H9 (cell line): Measurements from ENCODE around the gene ANKRD27. TPM values are rescaled to one million over a fixed set of nuclear protein-coding genes. Genes with fewer than 3 reads are reported as not detected.

Source experiments
- DNase-seq: peaks from one replicate; pipeline ENCODE4 v3.0.0-alpha.2; 2017
- H2AFZ ChIP-seq: one replicate; pipeline ENCODE4 v1.6.1; 2013; ENCODE audit warnings: mild to moderate bottlenecking, low read length, control low read depth, moderate library complexity
- H2AK5ac ChIP-seq: 2 replicates; pipeline ENCODE4 v1.6.1; 2013; ENCODE audit warnings: low read length, control low read depth, mixed read lengths; ENCODE audit not compliant: insufficient read length
- H2BK120ac ChIP-seq: one replicate; pipeline ENCODE4 v1.6.1; 2013; ENCODE audit warnings: low read depth, mild to moderate bottlenecking, low read length, control low read depth, inconsistent platforms; ENCODE audit not compliant: poor library complexity, severe bottlenecking
- H2BK12ac ChIP-seq: 2 replicates; pipeline ENCODE4 v1.6.1; 2013; ENCODE audit warnings: low read length, control low read depth, mixed read lengths, low read depth; ENCODE audit not compliant: insufficient read length
- H2BK15ac ChIP-seq: 2 replicates; pipeline ENCODE4 v1.6.1; 2013; ENCODE audit warnings: low read depth, low read length, control low read depth
- H2BK20ac ChIP-seq: one replicate; pipeline ENCODE4 v1.6.1; 2013; ENCODE audit warnings: low read depth, mild to moderate bottlenecking, low read length, control low read depth, inconsistent platforms; ENCODE audit not compliant: poor library complexity, severe bottlenecking
- H2BK5ac ChIP-seq: 2 replicates; pipeline ENCODE4 v1.6.1; 2013; ENCODE audit warnings: low read length, control low read depth, mixed read lengths; ENCODE audit not compliant: insufficient read length
- H3K14ac ChIP-seq: 2 replicates; pipeline ENCODE4 v1.6.1; 2013; ENCODE audit warnings: low read length, control low read depth; ENCODE audit not compliant: insufficient read depth
- H3K18ac ChIP-seq: 2 replicates; pipeline ENCODE4 v1.6.1; 2013; ENCODE audit warnings: low read depth, mild to moderate bottlenecking, mixed read lengths, low read length, control low read depth; ENCODE audit not compliant: insufficient read length
- H3K23ac ChIP-seq: 2 replicates; pipeline ENCODE4 v1.6.1; 2013; ENCODE audit warnings: low read length, control low read depth, mixed read lengths, low read depth; ENCODE audit not compliant: insufficient read length
- H3K23me2 ChIP-seq: 2 replicates; pipeline ENCODE4 v1.6.1; 2013; ENCODE audit warnings: low read depth, mild to moderate bottlenecking, mixed read lengths, low read length, control low read depth; ENCODE audit not compliant: insufficient read length, poor library complexity, severe bottlenecking
- H3K27ac ChIP-seq: 2 replicates; pipeline ENCODE4 v1.5.1; 2013; ENCODE audit warnings: low read length, control low read depth, mixed read lengths, low read depth; ENCODE audit not compliant: insufficient read length
- H3K27me3 ChIP-seq: 2 replicates; pipeline ENCODE4 v1.6.1; 2013; ENCODE audit warnings: low read length, control low read depth, inconsistent platforms; ENCODE audit not compliant: insufficient read depth
- H3K4ac ChIP-seq: 2 replicates; pipeline ENCODE4 v1.6.1; 2013; ENCODE audit warnings: low read depth, mild to moderate bottlenecking, control low read depth, inconsistent platforms, low read length, moderate library complexity
- H3K4me1 ChIP-seq: 2 replicates; pipeline ENCODE4 v1.6.1; 2013; ENCODE audit warnings: low read length, control low read depth, inconsistent platforms; ENCODE audit not compliant: insufficient read depth
- H3K4me2 ChIP-seq: 2 replicates; pipeline ENCODE4 v1.6.1; 2013; ENCODE audit warnings: low read length, control low read depth, mixed read lengths; ENCODE audit not compliant: insufficient read length, insufficient read depth
- H3K56ac ChIP-seq: 2 replicates; pipeline ENCODE4 v1.6.1; 2013; ENCODE audit warnings: low read depth, mild to moderate bottlenecking, mixed read lengths, low read length, control low read depth; ENCODE audit not compliant: insufficient read length
- H3K79me1 ChIP-seq: 2 replicates; pipeline ENCODE4 v1.6.1; 2013; ENCODE audit warnings: low read depth, mild to moderate bottlenecking, moderate library complexity, low read length, control low read depth, inconsistent platforms; ENCODE audit not compliant: insufficient read depth, poor library complexity, severe bottlenecking
- H3K79me2 ChIP-seq: 2 replicates; pipeline ENCODE4 v1.6.1; 2013; ENCODE audit warnings: low read length, control low read depth, inconsistent platforms; ENCODE audit not compliant: insufficient read depth
- H3K9ac ChIP-seq: 2 replicates; pipeline ENCODE4 v1.6.1; 2013; ENCODE audit warnings: low read length, control low read depth, mixed read lengths; ENCODE audit not compliant: insufficient read length; ENCODE audit errors: extremely low read depth
- H3K9me3 ChIP-seq: one replicate; pipeline ENCODE4 v1.6.1; 2013; ENCODE audit warnings: low read depth, low read length, inconsistent platforms; ENCODE audit not compliant: control insufficient read depth
- H3T11ph ChIP-seq: one replicate; pipeline ENCODE4 v1.6.1; 2013; ENCODE audit warnings: mild to moderate bottlenecking, low read length, control low read depth, inconsistent platforms
- H4K20me1 ChIP-seq: one replicate; pipeline ENCODE4 v1.6.1; 2013; ENCODE audit not compliant: control insufficient read depth, insufficient read length, insufficient read depth
- H4K5ac ChIP-seq: 2 replicates; pipeline ENCODE4 v1.6.1; 2013; ENCODE audit warnings: low read depth, mild to moderate bottlenecking, mixed read lengths, low read length, control low read depth; ENCODE audit not compliant: insufficient read length
- H4K8ac ChIP-seq: replicated peaks from 2 replicates; pipeline ENCODE4 v1.6.1; 2013; ENCODE audit warnings: low read length, control low read depth, mixed read lengths, low read depth; ENCODE audit not compliant: insufficient read length
- H4K91ac ChIP-seq: 2 replicates; pipeline ENCODE4 v1.6.1; 2013; ENCODE audit warnings: low read depth, mild to moderate bottlenecking, moderate library complexity, mixed read lengths, low read length, control low read depth; ENCODE audit not compliant: insufficient read length
- H3K27ac Mint-ChIP-seq, 3 experiments: 2 replicates in 2 of 3; 3 replicates in 1 of 3; pipeline ENCODE4 v1.8.0; 2020 to 2021; ENCODE audit warnings: mixed read lengths in 3 of 3, mild to moderate bottlenecking in 1 of 3, moderate library complexity in 1 of 3
- H3K27me3 Mint-ChIP-seq: 2 replicates; pipeline ENCODE4 v1.8.0; 2021; ENCODE audit warnings: low read depth, mild to moderate bottlenecking, moderate library complexity, mixed read lengths
- H3K36me3 Mint-ChIP-seq, 3 experiments: 2 replicates in 2 of 3; 3 replicates in 1 of 3; pipeline ENCODE4 v1.8.0; 2020 to 2021; ENCODE audit warnings: low read depth in 3 of 3, mixed read lengths in 3 of 3; ENCODE audit not compliant: insufficient read depth in 1 of 3
- H3K4me1 Mint-ChIP-seq, 2 experiments: 2 replicates each; pipeline ENCODE4 v1.8.0; 2020; ENCODE audit warnings: mixed read lengths in 2 of 2
- H3K4me3 Mint-ChIP-seq, 2 experiments: 2 replicates in 1 of 2; 3 replicates in 1 of 2; pipeline ENCODE4 v1.8.0; 2020 to 2021; ENCODE audit warnings: mild to moderate bottlenecking in 2 of 2, mixed read lengths in 2 of 2, moderate library complexity in 1 of 2
- H3K9me3 Mint-ChIP-seq, 2 experiments: 2 replicates in 1 of 2; 3 replicates in 1 of 2; pipeline ENCODE4 v1.8.0; 2020; ENCODE audit warnings: mild to moderate bottlenecking in 2 of 2, mixed read lengths in 2 of 2, moderate library complexity in 1 of 2
- CTCF ChIP-seq: fragments of 200-600 bp; sonication (generic); conservative IDR thresholded peaks from 3 replicates; pipeline ENCODE4 v1.8.0; 2021; ENCODE audit warnings: antibody characterized with exemption, mild to moderate bottlenecking
- WGBS: extraction: QIAGEN DNeasy Blood & Tissue Kit; methylation state at CpG from one replicate; pipeline ENCODE4 v1.1.7; 2013; ENCODE audit warnings: missing lambda C conversion rate, low lambda C conversion rate, mixed read lengths; ENCODE audit not compliant: insufficient read length; ENCODE audit errors: extremely low coverage; 5-methylcytosine and 5-hydroxymethylcytosine counted together
- total RNA-seq: library from RNA; stranded (reverse); gene quantifications from 2 replicates; pipeline ENCODE4 v1.2.1, GENCODE V29; 2021

Gene ANKRD27
- total RNA-seq, 1 experiment from 2014 or later: 40.7 TPM

GRCh38 chr19:32563761-32564160 is 111.2 kb downstream of the ANKRD27 start:
- WGBS: no CpG with 5 or more reads among the region's 9 CpGs
- no peak overlapping the region for H3K18ac ChIP-seq

More at GRCh38 chr19:32563761-32564160, 111.2 kb downstream of the ANKRD27 start:
- Histone ChIP-seq H3K23ac (no peak overlapping the region), H3K4me1 (no peaks in the 10 kb centered on the region), H2BK15ac (no peak overlapping the region), H4K91ac (no peak overlapping the region), H3K79me2 (no peaks in the 10 kb centered on the region), H3K79me1 (no peaks in the 10 kb centered on the region), H2AK5ac (no peak overlapping the region), H3K9ac (no peak overlapping the region), H2BK12ac (no peak overlapping the region), H3K56ac (no peak overlapping the region), H3K23me2 (no peaks in the 10 kb centered on the region), H2BK20ac (no peak overlapping the region), H2BK5ac (no peak overlapping the region), H3K4ac (no peak overlapping the region), H3K27me3 (no peaks in the 10 kb centered on the region), H2AFZ (no peak overlapping the region), H3K9me3 (no peaks in the 10 kb centered on the region), H4K5ac (no peak overlapping the region), H4K20me1 (no peaks in the 10 kb centered on the region), H3T11ph (no peak overlapping the region), H3K27ac (no peak overlapping the region), H3K4me2 (no peak overlapping the region), H4K8ac (no peak overlapping the region), H3K14ac (no peak overlapping the region), H2BK120ac (no peak overlapping the region)
- TF ChIP-seq CTCF: no peak
- DNase-seq: no peak
- Mint-ChIP-seq H3K4me3 (no peak overlapping the region), H3K4me1 (no peaks in the 10 kb centered on the region; a peak in 1 of 4 replicates), H3K36me3 (no peaks in the 10 kb centered on the region), H3K27ac (no peak overlapping the region; a peak in 1 of 7 replicates), H3K9me3 (no peaks in the 10 kb centered on the region), H3K27me3 (no peaks in the 10 kb centered on the region; the same call in 1 of the 2 replicates)
